GM23338 (cell line): ENCODE results near the gene TMEM154.

Source experiments
- CTCF ChIP-seq, 2 experiments: fragments of 200-600 bp in 1 of 2; sonication (generic) in 1 of 2; conservative IDR thresholded peaks; 2 replicates each; pipeline versions ENCODE4 v1.5.1 to v1.6.1; 2016 to 2017; ENCODE audit warnings: antibody characterized with exemption in 2 of 2, low read depth in 2 of 2, mild to moderate bottlenecking in 2 of 2, moderate library complexity in 1 of 2
- EZH2 ChIP-seq: fragments of 200-600 bp; sonication (generic); IDR thresholded peaks from one replicate; pipeline ENCODE4 v1.8.0; 2017; ENCODE audit warnings: antibody characterized with exemption, mild to moderate bottlenecking, low read depth; ENCODE audit not compliant: unreplicated experiment
- EZH2phosphoT487 ChIP-seq: fragments of 200-600 bp; sonication (generic); IDR thresholded peaks from one replicate; pipeline ENCODE4 v1.8.1; 2018; ENCODE audit warnings: antibody characterized with exemption; ENCODE audit not compliant: unreplicated experiment
- JUNB ChIP-seq: IDR thresholded peaks from one replicate; pipeline ENCODE4 v1.6.1; 2016; ENCODE audit warnings: antibody characterized with exemption; ENCODE audit not compliant: unreplicated experiment
- POLR2AphosphoS5 ChIP-seq: IDR thresholded peaks from 2 replicates; pipeline ENCODE4 v1.6.1; 2016; ENCODE audit warnings: antibody characterized with exemption, low read depth
- REST ChIP-seq: IDR thresholded peaks from one replicate; pipeline ENCODE4 v1.6.1; 2018; ENCODE audit warnings: antibody characterized with exemption; ENCODE audit not compliant: unreplicated experiment

- TF ChIP-seq CTCF (conservative IDR thresholded peaks at IDR 0.05; ENCODE audit: low read depth in 2 of 2) = peak in 1 of 2 experiments; percentile 88; a peak in 3 of 4 replicates
- no peak for TF ChIP-seq POLR2AphosphoS5
- TF ChIP-seq JUNB = no peak
- TF ChIP-seq REST = no peak
- no peak for TF ChIP-seq EZH2phosphoT487
- TF ChIP-seq EZH2 = no peak
These were observed 39.5 kb downstream of the TMEM154 start for GRCh38 chr4:152640058-152640921.
